GM19372 (cell line): ENCODE measurements around the gene DPEP2.
"Not testable (repeated sequence)": the region's sequence is repeated elsewhere in the genome, so short reads cannot be mapped to it uniquely, and the experiment has no call there.

ENCODE experiments used
- ATAC-seq: cut with Tn5 transposase; IDR thresholded peaks from one replicate; pipeline ENCODE4 v1.9.1; 2021; ENCODE audit warnings: mild to moderate bottlenecking, low read depth, moderate library complexity; ENCODE audit not compliant: unreplicated experiment

The DPEP2 gene

GRCh38 chr16:67998779-67999688 is at the start of gene DPEP2:
TSS of gene DPEP2 (minus strand) at chr16:67999484. CDS start at chr16:67993212, 6,272 bp downstream.
- not testable (repeated sequence) for ATAC-seq

GRCh38 chr16:68047987-68048386 is 48.7 kb upstream of the DPEP2 start:
- no peak for ATAC-seq

- no peak for ATAC-seq
Observed at GRCh38 chr16:68046106-68046505, 46.8 kb upstream of the DPEP2 start.

- no peak for ATAC-seq
Observed at GRCh38 chr16:68041783-68042182, 42.5 kb upstream of the DPEP2 start.

GRCh38 chr16:68040506-68041288 is 41.4 kb upstream of the DPEP2 start:
- ATAC-seq, result no peak

- no peak for ATAC-seq
Observed at GRCh38 chr16:68037841-68038597, 38.7 kb upstream of the DPEP2 start.

- no peak for ATAC-seq
Observed at GRCh38 chr16:68035227-68035626, 35.9 kb upstream of the DPEP2 start.

GRCh38 chr16:68033101-68033500 is 33.8 kb upstream of the DPEP2 start:
- ATAC-seq, result no peak

- no peak for ATAC-seq
Observed at GRCh38 chr16:68031951-68032350, 32.7 kb upstream of the DPEP2 start.

GRCh38 chr16:68030108-68030507 is 30.8 kb upstream of the DPEP2 start:
- ATAC-seq, result not testable (repeated sequence)

- no peak for ATAC-seq
Observed at GRCh38 chr16:68028996-68029395, 29.7 kb upstream of the DPEP2 start.

GRCh38 chr16:68022728-68023537 is 23.6 kb upstream of the DPEP2 start, which contains the start of the genes DDX28 and DUS2:
TSS of gene DDX28 (minus strand) at chr16:68023232. CDS start at chr16:68023202, 30 bp downstream.
TSS of gene DUS2 (plus strand) at chr16:68023284. CDS start at chr16:68038024, 14,740 bp downstream.
- peak; percentile 77 for ATAC-seq

- ATAC-seq, result no peak
Observed at GRCh38 chr16:68022278-68022727, 23.0 kb upstream of the DPEP2 start.

- no peak for ATAC-seq
Observed at GRCh38 chr16:68021490-68021889, 22.2 kb upstream of the DPEP2 start.

- ATAC-seq, result no peak
Observed at GRCh38 chr16:68019167-68019680, 19.9 kb upstream of the DPEP2 start.

GRCh38 chr16:68015681-68016080 is 16.4 kb upstream of the DPEP2 start, which contains the start of gene DPEP2NB:
TSS of gene DPEP2NB (minus strand) at chr16:68015911. CDS start at chr16:68015770, 141 bp downstream.
- no peak for ATAC-seq

GRCh38 chr16:68013440-68013839 is 14.2 kb upstream of the DPEP2 start:
- no peak for ATAC-seq

GRCh38 chr16:68009872-68010271 is 10.6 kb upstream of the DPEP2 start:
- not testable (repeated sequence) for ATAC-seq

- no peak for ATAC-seq
Observed at GRCh38 chr16:68009157-68009735, 10.0 kb upstream of the DPEP2 start.
